Measurements from ENCODE around the gene TMEM19. TPM values are rescaled to one million over a fixed set of nuclear protein-coding genes. Genes with fewer than 3 reads are reported as not detected.

TMEM19 gene
- 12.6 and 17.4 TPM in 2 replicates for polyA plus RNA-seq (2012; rRNA removed)
- polyA plus RNA-seq (2012; cell fraction: cytosol; rRNA removed), result 19.3 and 20.4 TPM in 2 replicates
- 1.6 and 8.1 TPM in 2 replicates for polyA plus RNA-seq (2012; cell fraction: nucleus; rRNA removed)

- Histone ChIP-seq H2AFZ (ENCODE audit: low read depth) (peak within 1 kb of the TSS; percentile 99), H3K36me3 (replicated peaks in 1 of 2; ENCODE audit: control insufficient read depth in 1 of 2, insufficient read depth in 2 of 2, low read length in 1 of 2) (peaks cover 0 to 3% of the 10 kb centered on the region in 2 experiments), H3K4me3 (ENCODE audit: low read depth in 2 of 2, low read length in 1 of 2) (peak within 1 kb of the TSS; percentile 69 to 76), H3K9me3 (no peaks in the 10 kb centered on the region), H3K9me2 (no peaks in the 10 kb centered on the region), H3K27me3 (ENCODE audit: insufficient read depth) (no peaks in the 10 kb centered on the region), H3K79me2 (ENCODE audit: insufficient read depth) (peaks cover 30% of the 10 kb centered on the region), H3K4me2 (peak within 1 kb of the TSS; percentile 87), H3K27ac (ENCODE audit: low read depth in 2 of 2, low read length in 1 of 2) (peak within 1 kb of the TSS; percentile 86 to 96), H4K20me1 (ENCODE audit: insufficient read depth) (no peaks in the 10 kb centered on the region), H3F3A (replicated peaks; ENCODE audit: insufficient read depth) (peaks cover 9% of the 10 kb centered on the region), H3K9ac (peak within 1 kb of the TSS; percentile 76), H3K4me1 (ENCODE audit: control insufficient read depth in 1 of 2, insufficient read depth in 2 of 2, low read depth in 1 of 2, low read length in 1 of 2) (peaks cover 2 to 7% of the 10 kb centered on the region in 2 experiments; a peak in 3 of 4 replicates)
- 4% methylated on average over 13 of the region's 63 CpGs for WGBS (ENCODE audit: low lambda C conversion rate)
- ChIA-PET CTCF (interaction anchor here (0.7 to 3.7 kb wide), 14 partner anchors 9 to 633 kb away, joined by 3 to 18 read pairs (median 4); partner anchors contain the start of genes THAP2 and ZFC3H1), POLR2A (interaction anchor here (1.0 to 3.0 kb wide), 3 partner anchors 9 to 1943 kb away, joined by 3 to 38 read pairs (median 4); partner anchors contain the start of genes THAP2 and ZFC3H1)
- DNase-seq, result peak; percentile 91
- TF ChIP-seq REST (IDR thresholded peaks at IDR 0.05; ENCODE audit: low read depth, low read length), result no peak; the same call in 1 of the 2 replicates
- TF ChIP-seq FOXM1 (IDR thresholded peaks at IDR 0.05; ENCODE audit: low read depth), result 0 out of 2 replicates have a peak, but pooled peaks have one; percentile 38
- no peak for TF ChIP-seq EP300 (IDR thresholded peaks at IDR 0.05; ENCODE audit: borderline replicate concordance in 1 of 2, low read depth in 1 of 2, low read length in 1 of 2)
- TF ChIP-seq SMC3 (IDR thresholded peaks at IDR 0.05; ENCODE audit: low read depth, low read length), result peak; percentile 23; the same call in 1 of the 2 replicates
- peak; percentile 67 for TF ChIP-seq POLR2AphosphoS5 (IDR thresholded peaks at IDR 0.05; ENCODE audit: low read depth, low read length)
- TF ChIP-seq TCF12 (IDR thresholded peaks at IDR 0.05), result no peak
- TF ChIP-seq, protein P1, sequence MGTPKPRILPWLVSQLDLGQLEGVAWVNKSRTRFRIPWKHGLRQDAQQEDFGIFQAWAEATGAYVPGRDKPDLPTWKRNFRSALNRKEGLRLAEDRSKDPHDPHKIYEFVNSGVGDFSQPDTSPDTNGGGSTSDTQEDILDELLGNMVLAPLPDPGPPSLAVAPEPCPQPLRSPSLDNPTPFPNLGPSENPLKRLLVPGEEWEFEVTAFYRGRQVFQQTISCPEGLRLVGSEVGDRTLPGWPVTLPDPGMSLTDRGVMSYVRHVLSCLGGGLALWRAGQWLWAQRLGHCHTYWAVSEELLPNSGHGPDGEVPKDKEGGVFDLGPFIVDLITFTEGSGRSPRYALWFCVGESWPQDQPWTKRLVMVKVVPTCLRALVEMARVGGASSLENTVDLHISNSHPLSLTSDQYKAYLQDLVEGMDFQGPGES (IDR thresholded peaks at IDR 0.05; ENCODE audit: low read depth, low read length), result peak; percentile 23; the same call in 1 of the 2 replicates
- TF ChIP-seq, protein P2, sequence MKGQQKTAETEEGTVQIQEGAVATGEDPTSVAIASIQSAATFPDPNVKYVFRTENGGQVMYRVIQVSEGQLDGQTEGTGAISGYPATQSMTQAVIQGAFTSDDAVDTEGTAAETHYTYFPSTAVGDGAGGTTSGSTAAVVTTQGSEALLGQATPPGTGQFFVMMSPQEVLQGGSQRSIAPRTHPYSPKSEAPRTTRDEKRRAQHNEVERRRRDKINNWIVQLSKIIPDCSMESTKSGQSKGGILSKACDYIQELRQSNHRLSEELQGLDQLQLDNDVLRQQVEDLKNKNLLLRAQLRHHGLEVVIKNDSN (IDR thresholded peaks at IDR 0.05; ENCODE audit: borderline replicate concordance, low read depth), result peak; percentile 90
- TF ChIP-seq RXRA (IDR thresholded peaks at IDR 0.05; ENCODE audit: borderline replicate concordance, low read depth), result no peak
- peak; percentile 62 for TF ChIP-seq TAF1 (IDR thresholded peaks at IDR 0.05; ENCODE audit: borderline replicate concordance, low read depth, low read length)
- TF ChIP-seq MXI1 (IDR thresholded peaks at IDR 0.05; ENCODE audit: low read depth, low read length), result peak; percentile 95
- TF ChIP-seq, protein P3, sequence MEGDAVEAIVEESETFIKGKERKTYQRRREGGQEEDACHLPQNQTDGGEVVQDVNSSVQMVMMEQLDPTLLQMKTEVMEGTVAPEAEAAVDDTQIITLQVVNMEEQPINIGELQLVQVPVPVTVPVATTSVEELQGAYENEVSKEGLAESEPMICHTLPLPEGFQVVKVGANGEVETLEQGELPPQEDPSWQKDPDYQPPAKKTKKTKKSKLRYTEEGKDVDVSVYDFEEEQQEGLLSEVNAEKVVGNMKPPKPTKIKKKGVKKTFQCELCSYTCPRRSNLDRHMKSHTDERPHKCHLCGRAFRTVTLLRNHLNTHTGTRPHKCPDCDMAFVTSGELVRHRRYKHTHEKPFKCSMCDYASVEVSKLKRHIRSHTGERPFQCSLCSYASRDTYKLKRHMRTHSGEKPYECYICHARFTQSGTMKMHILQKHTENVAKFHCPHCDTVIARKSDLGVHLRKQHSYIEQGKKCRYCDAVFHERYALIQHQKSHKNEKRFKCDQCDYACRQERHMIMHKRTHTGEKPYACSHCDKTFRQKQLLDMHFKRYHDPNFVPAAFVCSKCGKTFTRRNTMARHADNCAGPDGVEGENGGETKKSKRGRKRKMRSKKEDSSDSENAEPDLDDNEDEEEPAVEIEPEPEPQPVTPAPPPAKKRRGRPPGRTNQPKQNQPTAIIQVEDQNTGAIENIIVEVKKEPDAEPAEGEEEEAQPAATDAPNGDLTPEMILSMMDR (IDR thresholded peaks at IDR 0.05), result peak; percentile 41
- TF ChIP-seq SIN3A (IDR thresholded peaks at IDR 0.05; ENCODE audit: borderline replicate concordance, low read depth, low read length), result 0 out of 2 replicates have a peak, but pooled peaks have one; percentile 73
- peak; percentile 25 for TF ChIP-seq GABPA (IDR thresholded peaks at IDR 0.05; ENCODE audit: low read depth)
- TF ChIP-seq FOSL2 (IDR thresholded peaks at IDR 0.05; ENCODE audit: borderline replicate concordance, low read depth), result no peak
- no peak for TF ChIP-seq CHD2 (IDR thresholded peaks at IDR 0.05; ENCODE audit: low read length, partially characterized antibody)
- TF ChIP-seq GATA2 (CRISPR knock-in tag; IDR thresholded peaks at IDR 0.05), result no peak
- TF ChIP-seq ZBTB33 (IDR thresholded peaks at IDR 0.05; ENCODE audit: borderline replicate concordance, low read depth), result no peak
- TF ChIP-seq NFIC (IDR thresholded peaks at IDR 0.05; ENCODE audit: borderline replicate concordance), result 0 out of 2 replicates have a peak, but pooled peaks have one; percentile 4
- peak; percentile 82 for TF ChIP-seq NRF1 (IDR thresholded peaks at IDR 0.05; ENCODE audit: low read depth, low read length)
- peak; percentile 96 for TF ChIP-seq MAX (IDR thresholded peaks at IDR 0.05; ENCODE audit: low read depth)
- TF ChIP-seq JUND (IDR thresholded peaks at IDR 0.05), result no peak
Observed at GRCh38 chr12:71685914-71686657, at the start of gene TMEM19. TMEM19 (plus strand) TSS chr12:71686082; CDS start chr12:71686681, 599 bp downstream.

All from SK-N-SH (cell line).